Esophagus squamous epithelium (tissue), 4 donors: Measurements from ENCODE around the gene RASGRP1.

Experiments used
- POLR2A ChIP-seq, 4 donors: fragments of 450-650 bp; IDR thresholded peaks; one replicate each; pipeline ENCODE4 v1.6.1; 2017; ENCODE audit warnings: antibody characterized with exemption in 4 of 4, mild to moderate bottlenecking in 4 of 4, moderate library complexity in 3 of 4
- TF ChIP-seq, protein P1 (sequence below), 6 experiments: fragments of 450-650 bp in 4 of 6; fragments of 200-600 bp in 2 of 6; sonication (generic) in 2 of 6; IDR thresholded peaks; one replicate each; pipeline ENCODE4 v1.5.1; 2016 to 2019; ENCODE audit warnings: antibody characterized with exemption in 6 of 6, mild to moderate bottlenecking in 4 of 6, moderate library complexity in 4 of 6

DNA sequence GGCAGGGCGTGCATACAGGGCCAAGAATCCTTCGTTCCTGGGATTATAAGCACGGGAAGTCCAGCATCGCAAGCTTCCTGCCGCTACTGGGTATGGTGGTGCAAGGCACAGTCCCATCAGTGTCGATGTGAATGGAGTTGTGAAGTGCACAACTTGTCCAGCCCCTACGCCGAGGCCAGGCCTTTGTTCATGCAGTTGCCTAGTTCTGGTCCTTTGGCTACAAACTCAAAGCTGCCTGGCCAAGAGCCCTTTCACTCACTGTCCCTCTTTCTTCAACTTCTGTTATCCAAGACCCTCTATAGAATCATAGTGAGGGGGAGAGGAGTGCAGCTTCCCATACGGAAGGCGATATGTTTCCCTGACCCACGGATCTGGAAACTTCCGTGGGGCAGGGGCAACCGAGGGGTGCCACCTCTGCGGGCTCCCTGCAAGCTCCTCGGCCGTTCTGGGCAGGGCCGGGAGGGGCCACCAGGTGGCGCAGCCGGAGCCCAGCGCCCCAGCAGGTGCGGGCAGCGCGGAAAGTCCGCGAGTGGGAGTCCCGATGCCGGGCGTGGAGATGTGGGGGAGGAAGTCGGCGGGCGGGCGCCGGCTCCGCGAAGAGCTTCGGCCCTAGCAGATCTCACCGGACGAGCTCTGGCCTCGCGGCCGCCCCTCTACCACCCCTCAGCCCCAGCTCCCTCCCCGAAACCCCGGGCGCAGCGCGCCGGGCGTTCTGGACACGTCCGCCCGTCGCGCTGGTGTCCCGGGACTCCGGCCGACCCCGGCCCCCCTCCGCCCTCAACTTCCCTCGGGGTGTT lies 693 bp downstream of the RASGRP1 start:
- TF ChIP-seq, protein P1, sequence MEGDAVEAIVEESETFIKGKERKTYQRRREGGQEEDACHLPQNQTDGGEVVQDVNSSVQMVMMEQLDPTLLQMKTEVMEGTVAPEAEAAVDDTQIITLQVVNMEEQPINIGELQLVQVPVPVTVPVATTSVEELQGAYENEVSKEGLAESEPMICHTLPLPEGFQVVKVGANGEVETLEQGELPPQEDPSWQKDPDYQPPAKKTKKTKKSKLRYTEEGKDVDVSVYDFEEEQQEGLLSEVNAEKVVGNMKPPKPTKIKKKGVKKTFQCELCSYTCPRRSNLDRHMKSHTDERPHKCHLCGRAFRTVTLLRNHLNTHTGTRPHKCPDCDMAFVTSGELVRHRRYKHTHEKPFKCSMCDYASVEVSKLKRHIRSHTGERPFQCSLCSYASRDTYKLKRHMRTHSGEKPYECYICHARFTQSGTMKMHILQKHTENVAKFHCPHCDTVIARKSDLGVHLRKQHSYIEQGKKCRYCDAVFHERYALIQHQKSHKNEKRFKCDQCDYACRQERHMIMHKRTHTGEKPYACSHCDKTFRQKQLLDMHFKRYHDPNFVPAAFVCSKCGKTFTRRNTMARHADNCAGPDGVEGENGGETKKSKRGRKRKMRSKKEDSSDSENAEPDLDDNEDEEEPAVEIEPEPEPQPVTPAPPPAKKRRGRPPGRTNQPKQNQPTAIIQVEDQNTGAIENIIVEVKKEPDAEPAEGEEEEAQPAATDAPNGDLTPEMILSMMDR (IDR thresholded peaks at IDR 0.05), result peak; percentile 91 to 96 (median 92)
- TF ChIP-seq POLR2A (IDR thresholded peaks at IDR 0.05), result no peak
